Measurements from ENCODE around the gene MSMO1. TPM values are rescaled to one million over a fixed set of nuclear protein-coding genes. Genes with fewer than 3 reads are reported as not detected.
A peak's percentile ranks its signal among the peaks of the same experiment; 100 is the strongest.

MSMO1 gene
- total RNA-seq, 1 donor from 2014 or later: 206 TPM

GRCh38 chr4:165367040-165367439, 39.6 kb downstream of the MSMO1 start:
- Histone ChIP-seq H3K4me3 (ENCODE audit: low read depth, low read length) (no peak overlapping the region), H3K36me3 (ENCODE audit: control insufficient read depth, insufficient read depth, low read length) (no peaks in the 10 kb centered on the region), H3K27me3 (ENCODE audit: control insufficient read depth, insufficient read depth, low read length) (no peaks in the 10 kb centered on the region)
- FAIRE-seq: no peak
- TF ChIP-seq CTCF (IDR thresholded peaks at IDR 0.05; ENCODE audit: insufficient read depth, low read length, severe bottlenecking): no peak
- DNase-seq (ENCODE audit: low read depth): no peak

GRCh38 chr4:165368114-165368513, 40.6 kb downstream of the MSMO1 start:
- no peaks in the 10 kb centered on the region for H3K36me3 ChIP-seq (ENCODE audit: control insufficient read depth, insufficient read depth, low read length)
- H3K27me3 ChIP-seq (ENCODE audit: control insufficient read depth, insufficient read depth, low read length): no peaks in the 10 kb centered on the region
- H3K4me3 ChIP-seq (ENCODE audit: low read depth, low read length): no peak overlapping the region
- no peak for TF ChIP-seq CTCF (IDR thresholded peaks at IDR 0.05; ENCODE audit: insufficient read depth, low read length, severe bottlenecking)
- FAIRE-seq: no peak
- DNase-seq (ENCODE audit: low read depth): no peak

- Histone ChIP-seq H3K27me3 (ENCODE audit: control insufficient read depth, insufficient read depth, low read length) (no peaks in the 10 kb centered on the region), H3K4me3 (ENCODE audit: low read depth, low read length) (no peak overlapping the region), H3K36me3 (ENCODE audit: control insufficient read depth, insufficient read depth, low read length) (no peaks in the 10 kb centered on the region)
- TF ChIP-seq CTCF (IDR thresholded peaks at IDR 0.05; ENCODE audit: insufficient read depth, low read length, severe bottlenecking): no peak
- FAIRE-seq (no peak), DNase-seq (ENCODE audit: low read depth) (no peak)
Observed at GRCh38 chr4:165368567-165368966, 41.1 kb downstream of the MSMO1 start.

- FAIRE-seq: no peak
- no peak for TF ChIP-seq CTCF (IDR thresholded peaks at IDR 0.05; ENCODE audit: insufficient read depth, low read length, severe bottlenecking)
- Histone ChIP-seq H3K4me3 (ENCODE audit: low read depth, low read length) (no peak overlapping the region), H3K36me3 (ENCODE audit: control insufficient read depth, insufficient read depth, low read length) (no peaks in the 10 kb centered on the region), H3K27me3 (ENCODE audit: control insufficient read depth, insufficient read depth, low read length) (no peaks in the 10 kb centered on the region)
- DNase-seq (ENCODE audit: low read depth): peak; percentile 83
Observed at GRCh38 chr4:165369522-165369921, 42.1 kb downstream of the MSMO1 start.

GRCh38 chr4:165370530-165370929, 43.1 kb downstream of the MSMO1 start:
- H3K4me3 ChIP-seq (ENCODE audit: low read depth, low read length): no peak overlapping the region
- no peaks in the 10 kb centered on the region for H3K27me3 ChIP-seq (ENCODE audit: control insufficient read depth, insufficient read depth, low read length)
- DNase-seq (ENCODE audit: low read depth): no peak
- TF ChIP-seq CTCF (IDR thresholded peaks at IDR 0.05; ENCODE audit: insufficient read depth, low read length, severe bottlenecking): no peak
- no peaks in the 10 kb centered on the region for H3K36me3 ChIP-seq (ENCODE audit: control insufficient read depth, insufficient read depth, low read length)
- FAIRE-seq: no peak

GRCh38 chr4:165375465-165375864, 48.0 kb downstream of the MSMO1 start:
- TF ChIP-seq CTCF (IDR thresholded peaks at IDR 0.05; ENCODE audit: insufficient read depth, low read length, severe bottlenecking): no peak
- H3K36me3 ChIP-seq (ENCODE audit: control insufficient read depth, insufficient read depth, low read length): no peaks in the 10 kb centered on the region
- H3K27me3 ChIP-seq (ENCODE audit: control insufficient read depth, insufficient read depth, low read length): no peaks in the 10 kb centered on the region
- no peak overlapping the region for H3K4me3 ChIP-seq (ENCODE audit: low read depth, low read length)
- FAIRE-seq: no peak
- no peak for DNase-seq (ENCODE audit: low read depth)

Measured in bronchial epithelial cell (primary cell).